ENCODE measurements around the gene PIP5K1C. TPM values are rescaled to one million over a fixed set of nuclear protein-coding genes. Genes with fewer than 3 reads are reported as not detected.
A peak's percentile ranks its signal among the peaks of the same experiment; 100 is the strongest.

The PIP5K1C gene
- total RNA-seq, 4 donors from 2014 or later: 16.1 to 21.1 (median 17.4) TPM

DNA sequence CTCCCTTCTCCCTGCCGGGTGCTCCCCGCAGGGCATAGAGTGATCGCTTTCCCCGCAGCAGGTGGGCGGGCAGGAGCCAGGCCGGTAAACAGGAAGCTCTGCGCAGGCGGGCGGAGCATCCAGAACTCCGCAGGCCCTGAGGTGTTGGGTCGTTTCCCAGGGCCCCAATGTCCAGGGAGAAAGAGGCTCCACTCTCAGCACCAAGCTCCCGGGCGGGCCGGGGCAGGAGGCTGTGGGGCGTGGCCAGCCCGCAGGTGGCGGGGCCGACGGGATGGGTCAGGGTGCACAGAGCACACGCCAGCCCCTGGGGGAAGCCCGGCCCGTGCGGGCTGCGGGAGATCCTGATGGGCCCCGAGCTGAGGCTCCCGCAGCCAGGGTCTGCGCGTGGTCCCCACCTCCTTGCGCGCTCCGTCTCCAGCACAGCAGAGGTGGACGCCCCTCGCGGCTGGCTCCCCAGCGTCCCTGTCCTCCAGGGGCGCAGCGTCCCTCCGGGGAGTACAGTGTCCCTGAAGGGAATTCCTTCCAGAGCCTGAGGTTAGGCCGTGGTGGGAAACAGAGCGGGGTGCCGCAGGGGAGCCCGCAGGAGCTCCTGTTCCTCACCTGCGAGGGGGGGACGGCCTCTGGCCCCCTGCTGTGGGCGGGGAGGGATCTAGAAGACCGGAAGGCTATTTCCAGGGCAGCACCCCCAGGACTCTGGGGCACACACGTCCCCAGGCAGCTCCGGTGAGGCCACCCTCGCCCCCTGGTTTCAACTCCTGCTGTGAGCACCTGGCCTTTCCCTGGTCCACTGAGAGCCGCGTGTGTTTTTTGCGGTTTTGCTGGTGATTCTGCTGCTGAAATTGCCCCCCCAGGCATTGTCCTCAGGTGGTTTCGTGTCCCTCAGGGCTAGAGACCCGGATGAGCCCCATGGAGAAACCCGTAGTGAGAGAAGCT lies 12.2 kb downstream of the PIP5K1C start:
- DNase-seq (ENCODE audit: low spot score): no peak
- peak; percentile 27 for ATAC-seq (ENCODE audit: low FRiP score)
- no peak for TF ChIP-seq CTCF (IDR thresholded peaks at IDR 0.05)

- DNase-seq (ENCODE audit: low spot score): no peak
- no peak for TF ChIP-seq CTCF (IDR thresholded peaks at IDR 0.05)
- ATAC-seq (ENCODE audit: low FRiP score): no peak
These were observed 12.9 kb downstream of the PIP5K1C start for GRCh38 chr19:3687393-3687773.

GRCh38 chr19:3684817-3685410 lies 15.4 kb downstream of the PIP5K1C start:
- no peak for ATAC-seq (ENCODE audit: low FRiP score)
- DNase-seq (ENCODE audit: low spot score): no peak
- no peak for TF ChIP-seq CTCF (IDR thresholded peaks at IDR 0.05)

DNA sequence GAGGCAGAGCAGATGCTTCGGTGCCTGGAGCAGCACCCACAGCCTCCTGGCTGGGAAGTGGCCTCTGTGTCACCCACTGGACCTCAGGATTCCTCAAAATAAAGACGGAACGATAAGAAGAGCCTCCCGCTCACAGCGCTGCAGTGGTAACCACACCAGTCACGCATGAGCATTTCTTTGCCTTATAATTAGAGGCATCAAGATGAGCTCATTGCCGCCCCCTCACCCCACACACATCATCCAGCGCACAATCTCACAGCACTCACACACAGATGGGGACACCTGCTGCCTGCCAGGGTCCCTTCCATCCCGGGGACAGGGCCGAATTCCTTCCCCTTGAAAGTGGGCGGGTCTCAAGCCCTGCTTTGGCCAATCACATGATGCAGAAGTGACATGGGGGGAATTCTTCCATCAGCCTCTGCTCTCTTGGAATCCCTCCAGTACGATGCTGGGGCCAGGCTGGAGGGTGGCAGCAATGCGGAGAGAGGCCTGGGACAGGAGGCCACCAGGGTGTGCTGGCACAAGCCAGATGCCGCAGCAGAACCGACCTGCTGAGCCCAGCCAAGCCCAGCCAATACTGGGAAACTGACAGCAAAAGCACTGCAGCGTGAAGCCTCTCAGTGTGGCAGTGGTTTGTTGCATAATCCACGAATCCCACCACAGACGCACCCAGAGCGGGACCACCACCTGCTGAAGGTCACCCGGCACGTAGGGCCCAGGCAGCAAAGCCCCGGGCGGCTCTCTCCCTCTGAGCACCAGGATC lies 16.0 kb downstream of the PIP5K1C start:
- ATAC-seq (ENCODE audit: low FRiP score) (no peak), DNase-seq (ENCODE audit: low spot score) (no peak)
- no peak for TF ChIP-seq CTCF (IDR thresholded peaks at IDR 0.05)

- no peak for ATAC-seq (ENCODE audit: low FRiP score)
- no peak for DNase-seq (ENCODE audit: low spot score)
- no peak for TF ChIP-seq CTCF (IDR thresholded peaks at IDR 0.05)
These were observed 16.7 kb downstream of the PIP5K1C start for GRCh38 chr19:3683405-3684053.

DNA sequence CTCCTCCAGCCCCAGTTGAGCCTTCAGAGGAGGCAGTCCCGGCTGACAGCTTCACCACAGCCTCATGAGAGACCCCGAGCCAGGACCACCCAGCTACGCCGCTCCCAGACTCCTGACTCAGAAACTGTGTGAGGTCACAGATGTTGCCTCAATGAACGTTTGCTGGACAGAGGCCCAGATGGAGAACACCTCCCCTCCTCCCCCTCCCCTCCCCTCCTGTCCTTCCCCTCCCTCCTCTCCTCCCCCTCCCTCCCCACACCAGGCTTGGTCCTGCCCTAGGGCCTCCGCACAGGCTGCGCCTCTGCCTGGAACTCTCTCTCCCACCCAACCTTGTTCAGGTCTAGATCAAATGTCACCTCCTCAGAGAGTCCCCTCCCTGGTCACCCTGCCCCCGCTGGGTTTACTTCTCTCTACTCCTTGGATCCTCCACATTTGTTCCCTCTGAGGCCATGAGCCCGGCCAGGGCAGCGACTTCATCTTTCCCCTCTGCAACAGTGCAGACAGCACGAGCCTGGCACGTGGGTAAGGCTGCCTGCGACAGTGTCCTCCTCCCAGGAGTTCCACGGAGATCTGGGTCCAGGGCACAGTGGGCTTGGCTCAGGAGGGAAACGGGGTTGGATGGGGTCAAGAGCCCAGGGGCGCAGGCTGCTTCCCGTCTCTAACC lies 17.4 kb downstream of the PIP5K1C start:
- ATAC-seq (ENCODE audit: low FRiP score) (no peak), DNase-seq (ENCODE audit: low spot score) (no peak)
- no peak for TF ChIP-seq CTCF (IDR thresholded peaks at IDR 0.05)
